ENCODE data around the gene PRELID3B. TPM values are rescaled to one million over a fixed set of nuclear protein-coding genes. Genes with fewer than 3 reads are reported as not detected.
A peak's percentile ranks its signal among the peaks of the same experiment; 100 is the strongest.
"Not testable (repeated sequence)": the region's sequence is repeated elsewhere in the genome, so short reads cannot be mapped to it uniquely, and the experiment has no call there.

PRELID3B gene
- total RNA-seq, 1 experiment from 2014 or later, result 181 TPM

DNA sequence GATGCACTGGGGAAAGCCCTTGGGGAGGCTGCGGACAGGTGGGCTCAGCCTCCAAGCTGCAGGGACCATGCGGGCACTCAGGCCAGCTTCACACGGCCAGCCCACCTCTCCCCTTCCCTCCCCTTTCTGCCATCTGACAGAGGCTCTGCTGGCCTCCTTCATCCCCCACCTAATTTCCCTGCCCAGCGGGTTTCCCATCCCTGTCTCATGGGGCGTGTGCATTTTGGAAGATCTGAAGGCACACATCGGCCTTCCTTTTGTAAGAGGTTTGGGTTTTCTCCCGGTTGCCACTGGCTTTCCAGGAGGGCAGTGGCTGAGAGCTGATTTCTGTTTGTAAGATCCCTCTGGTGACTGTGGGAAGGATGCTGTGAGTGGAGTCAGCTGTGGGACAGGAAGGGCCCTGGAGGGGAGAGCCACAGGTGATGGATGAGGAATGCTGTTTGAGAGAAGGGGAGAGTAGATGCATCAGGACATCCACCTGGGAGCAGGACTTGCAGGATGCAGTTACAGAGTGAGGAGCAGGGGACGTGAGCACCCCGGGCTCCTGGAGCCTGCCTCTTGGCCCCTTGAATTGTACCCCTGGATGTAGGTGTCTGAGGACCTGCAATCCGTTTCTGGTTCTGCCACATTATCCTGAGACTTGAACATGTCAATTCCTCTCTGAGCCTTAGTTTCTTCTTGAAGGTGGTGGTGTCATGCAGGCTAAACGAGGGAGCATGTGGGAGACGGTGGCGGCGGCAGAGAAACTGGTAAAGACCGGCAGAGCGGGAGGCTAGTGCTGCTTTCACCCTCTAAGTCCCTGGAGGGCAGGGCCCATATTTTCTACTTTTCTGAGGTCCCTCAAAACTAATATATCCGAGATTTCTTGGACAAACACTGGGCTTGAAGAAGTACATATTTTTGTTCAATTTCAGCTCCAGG lies 29.3 kb downstream of the PRELID3B start:
- no peak overlapping the region for H2AFZ ChIP-seq (ENCODE audit: low read length)
- no peak overlapping the region for H3K27ac ChIP-seq (ENCODE audit: low read length)
- no peak for ATAC-seq
- no peaks in the 10 kb centered on the region for H3K9me2 ChIP-seq (replicated peaks; ENCODE audit: low read length)
- no TSS peak for BruUV-seq (replicated peaks)
- no peak for TF ChIP-seq EZH2 (IDR thresholded peaks at IDR 0.05; ENCODE audit: low read length, unreplicated experiment)
- no peak for TF ChIP-seq EZH2phosphoT487 (IDR thresholded peaks at IDR 0.05; ENCODE audit: borderline replicate concordance, low read length)
- no peaks in the 10 kb centered on the region for H3K9me3 ChIP-seq (ENCODE audit: low read length)
- peaks cover 29% of the 10 kb centered on the region for H3K4me1 ChIP-seq (ENCODE audit: insufficient read depth, low read length)
- no peak overlapping the region for H3K4me2 ChIP-seq (ENCODE audit: low read length)
- no peaks in the 10 kb centered on the region for H3F3A ChIP-seq (ENCODE audit: low read length, unreplicated experiment)
- H3K79me2 ChIP-seq (ENCODE audit: low read length), result no peaks in the 10 kb centered on the region
- intact Hi-C loops (cut with micrococcal nuclease), result no loop called here
- POLR2A ChIA-PET (ENCODE audit: unreplicated experiment), result no interaction called here
- no peak overlapping the region for H3K4me3 ChIP-seq (ENCODE audit: low read length)
- no peaks in the 10 kb centered on the region for H3K36me3 ChIP-seq (ENCODE audit: low read depth, low read length)
- CTCF ChIA-PET, result no interaction called here
- H3K9ac ChIP-seq (ENCODE audit: low read length), result no peak overlapping the region
- no peak for DNase-seq
- H4K20me1 ChIP-seq (ENCODE audit: low read length), result no peaks in the 10 kb centered on the region
- H3K27me3 ChIP-seq (ENCODE audit: low read length), result no peaks in the 10 kb centered on the region

DNA sequence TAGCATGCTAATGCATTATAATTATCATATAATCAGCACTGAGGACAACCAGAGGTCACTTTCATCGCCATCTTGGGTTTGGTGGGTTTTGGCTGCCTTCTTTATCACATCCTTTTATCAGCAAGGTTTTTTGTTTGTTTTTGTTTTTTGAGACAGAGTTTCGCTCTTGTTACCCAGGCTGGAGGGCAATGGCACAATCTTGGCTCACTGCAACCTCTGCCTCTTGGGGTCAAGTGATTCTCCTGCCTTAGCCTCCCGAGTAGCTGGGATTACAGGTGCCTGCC lies 30.8 kb downstream of the PRELID3B start:
- BruUV-seq (replicated peaks); ATAC-seq; H3K36me3 ChIP-seq (ENCODE audit: low read depth, low read length); H3K4me2 ChIP-seq (ENCODE audit: low read length); H3K27ac ChIP-seq (ENCODE audit: low read length); H3K9me3 ChIP-seq (ENCODE audit: low read length); intact Hi-C loops (cut with micrococcal nuclease); H3F3A ChIP-seq (ENCODE audit: low read length, unreplicated experiment); DNase-seq; CTCF ChIA-PET; H3K4me3 ChIP-seq (ENCODE audit: low read length); H3K27me3 ChIP-seq (ENCODE audit: low read length); POLR2A ChIA-PET (ENCODE audit: unreplicated experiment); H3K79me2 ChIP-seq (ENCODE audit: low read length); H3K9me2 ChIP-seq (replicated peaks; ENCODE audit: low read length); H4K20me1 ChIP-seq (ENCODE audit: low read length); H3K9ac ChIP-seq (ENCODE audit: low read length); H2AFZ ChIP-seq (ENCODE audit: low read length): not testable (repeated sequence)
- H3K4me1 ChIP-seq (ENCODE audit: insufficient read depth, low read length), result peaks cover 30% of the 10 kb centered on the region

DNA sequence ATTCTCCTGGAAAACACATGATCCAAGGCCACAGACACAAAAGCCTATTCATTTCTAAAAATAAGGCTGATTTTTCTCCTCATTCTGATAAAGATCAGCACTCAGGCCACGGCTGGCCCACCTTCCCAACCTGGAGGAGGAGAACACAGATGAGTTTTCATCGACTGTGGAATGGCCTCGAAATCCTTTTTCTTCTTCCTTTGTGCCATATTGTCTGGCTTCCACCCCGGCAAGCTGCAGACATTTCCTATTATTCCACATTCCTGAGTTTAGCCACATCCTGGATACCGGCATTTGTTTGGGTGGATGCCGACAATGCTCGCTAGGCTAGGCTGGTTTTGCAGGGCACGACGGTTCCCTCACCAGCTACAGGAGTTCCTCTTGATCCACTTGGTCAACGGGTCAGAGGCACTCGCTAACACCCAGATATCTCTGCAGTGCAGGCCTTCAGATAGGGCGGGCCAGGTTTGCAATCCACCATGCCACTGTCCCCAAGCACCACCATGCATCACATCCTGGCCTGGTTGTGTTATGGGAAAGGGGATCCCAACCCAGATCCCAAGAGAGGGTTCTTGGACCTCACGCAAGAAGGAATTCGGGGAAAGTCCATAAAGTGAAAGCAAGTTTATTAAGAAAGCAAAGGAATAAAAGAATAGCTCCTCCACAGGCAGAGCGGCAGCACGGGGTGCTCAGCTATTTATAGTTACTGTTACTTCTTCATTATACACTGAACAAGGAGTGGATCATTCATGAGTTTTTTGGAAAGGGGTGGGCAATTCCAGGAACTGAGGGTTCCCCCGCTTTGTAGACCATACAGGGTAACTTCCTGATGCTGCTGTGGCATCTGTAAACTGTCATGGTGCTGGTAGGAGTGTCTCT lies 31.4 kb downstream of the PRELID3B start:
- Histone ChIP-seq H3K9me2 (replicated peaks; ENCODE audit: low read length) (no peaks in the 10 kb centered on the region), H2AFZ (ENCODE audit: low read length) (peak overlapping the region; percentile 75), H3K27me3 (ENCODE audit: low read length) (no peaks in the 10 kb centered on the region), H3K79me2 (ENCODE audit: low read length) (peaks cover 6% of the 10 kb centered on the region), H3K27ac (ENCODE audit: low read length) (peak overlapping the region; percentile 52), H3K4me2 (ENCODE audit: low read length) (peak overlapping the region; percentile 30), H3K4me1 (ENCODE audit: insufficient read depth, low read length) (peaks cover 29% of the 10 kb centered on the region), H3F3A (ENCODE audit: low read length, unreplicated experiment) (no peaks in the 10 kb centered on the region), H3K9ac (ENCODE audit: low read length) (no peak overlapping the region; the same call in 1 of the 2 replicates), H3K4me3 (ENCODE audit: low read length) (no peak overlapping the region), H3K9me3 (ENCODE audit: low read length) (no peaks in the 10 kb centered on the region), H4K20me1 (ENCODE audit: low read length) (no peaks in the 10 kb centered on the region), H3K36me3 (ENCODE audit: low read depth, low read length) (no peaks in the 10 kb centered on the region)
- TF ChIP-seq EZH2phosphoT487 (IDR thresholded peaks at IDR 0.05; ENCODE audit: borderline replicate concordance, low read length) (no peak), EZH2 (IDR thresholded peaks at IDR 0.05; ENCODE audit: low read length, unreplicated experiment) (no peak)
- TF ChIP-seq, protein P1, sequence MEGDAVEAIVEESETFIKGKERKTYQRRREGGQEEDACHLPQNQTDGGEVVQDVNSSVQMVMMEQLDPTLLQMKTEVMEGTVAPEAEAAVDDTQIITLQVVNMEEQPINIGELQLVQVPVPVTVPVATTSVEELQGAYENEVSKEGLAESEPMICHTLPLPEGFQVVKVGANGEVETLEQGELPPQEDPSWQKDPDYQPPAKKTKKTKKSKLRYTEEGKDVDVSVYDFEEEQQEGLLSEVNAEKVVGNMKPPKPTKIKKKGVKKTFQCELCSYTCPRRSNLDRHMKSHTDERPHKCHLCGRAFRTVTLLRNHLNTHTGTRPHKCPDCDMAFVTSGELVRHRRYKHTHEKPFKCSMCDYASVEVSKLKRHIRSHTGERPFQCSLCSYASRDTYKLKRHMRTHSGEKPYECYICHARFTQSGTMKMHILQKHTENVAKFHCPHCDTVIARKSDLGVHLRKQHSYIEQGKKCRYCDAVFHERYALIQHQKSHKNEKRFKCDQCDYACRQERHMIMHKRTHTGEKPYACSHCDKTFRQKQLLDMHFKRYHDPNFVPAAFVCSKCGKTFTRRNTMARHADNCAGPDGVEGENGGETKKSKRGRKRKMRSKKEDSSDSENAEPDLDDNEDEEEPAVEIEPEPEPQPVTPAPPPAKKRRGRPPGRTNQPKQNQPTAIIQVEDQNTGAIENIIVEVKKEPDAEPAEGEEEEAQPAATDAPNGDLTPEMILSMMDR (conservative IDR thresholded peaks at IDR 0.05; ENCODE audit: low read depth, low read length), result no peak
- DNase-seq, result peak; percentile 94
- CTCF ChIA-PET, result interaction anchor here (0.6 kb wide), 1 partner anchor 210 kb away, joined by 3 read pairs; no protein-coding TSS in a partner anchor
- intact Hi-C loops (cut with micrococcal nuclease), result no loop called here
- no TSS peak for BruUV-seq (replicated peaks)
- ATAC-seq, result peak; percentile 60
- POLR2A ChIA-PET (ENCODE audit: unreplicated experiment), result interaction anchor here (0.6 to 0.7 kb wide), 2 partner anchors 19 to 21 kb away, joined by 3 to 16 read pairs; no protein-coding TSS in a partner anchor
